ENCODE measurements around the gene NNMT. TPM values are rescaled to one million over a fixed set of nuclear protein-coding genes. Genes with fewer than 3 reads are reported as not detected.

The NNMT gene
- total RNA-seq, 1 experiment from 2014 or later: not detected

DNA sequence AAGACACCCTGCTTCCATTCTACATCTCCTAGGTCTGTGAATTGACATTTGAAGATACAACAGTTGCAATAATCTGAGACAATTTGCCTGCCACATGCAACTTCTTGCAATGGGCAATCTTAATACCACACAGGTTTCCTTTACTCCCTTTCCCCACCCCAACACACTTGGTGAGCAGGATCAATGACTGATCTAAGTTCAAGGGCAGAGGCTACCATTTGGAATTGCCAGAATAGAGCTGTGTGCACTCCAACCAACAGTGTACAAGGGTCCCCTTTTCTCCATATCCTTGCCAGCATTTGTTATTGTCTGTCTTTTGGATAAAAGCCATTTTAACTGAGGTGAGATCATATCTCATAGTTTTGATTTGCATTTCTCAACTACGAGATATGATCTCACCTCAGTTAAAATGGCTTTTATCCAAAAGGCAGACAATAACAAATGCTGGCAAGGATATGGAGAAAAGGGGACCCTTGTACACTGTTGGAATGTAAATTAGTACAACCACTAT is 2.9 kb upstream of the NNMT start:
- no peaks in the 10 kb centered on the region for H3K79me2 ChIP-seq (ENCODE audit: insufficient read depth, low read length)
- H3K9me3 ChIP-seq (ENCODE audit: control insufficient read depth in 1 of 2, insufficient read depth in 1 of 2, low read depth in 1 of 2, low read length in 2 of 2): no peaks in the 10 kb centered on the region
- no peak overlapping the region for H3K27ac ChIP-seq (ENCODE audit: low read depth, low read length)
- intact Hi-C loops (cut with micrococcal nuclease): no loop called here
- RAD21 ChIA-PET (ENCODE audit: low non-redundant PET in 1 of 2, low total read pairs in 2 of 2, uncharacterized antibody in 2 of 2, unreplicated experiment in 2 of 2): no interaction called here
- peaks cover 17% of the 10 kb centered on the region; the same call in 1 of the 2 replicates for H3K27me3 ChIP-seq (ENCODE audit: insufficient read depth, low read length)
- H3K36me3 ChIP-seq (ENCODE audit: control insufficient read depth in 1 of 2, insufficient read depth in 2 of 2, low read length in 2 of 2): no peaks in the 10 kb centered on the region
- H3K4me3 ChIP-seq (replicated peaks in 1 of 2; ENCODE audit: low read depth in 1 of 2, low read length in 2 of 2): no peak overlapping the region
- TF ChIP-seq ELF1 (IDR thresholded peaks at IDR 0.05; ENCODE audit: borderline replicate concordance, low read depth) (no peak), SIN3A (IDR thresholded peaks at IDR 0.05; ENCODE audit: low read depth) (no peak), POLR2A (IDR thresholded peaks at IDR 0.05; ENCODE audit: borderline replicate concordance, extremely low read depth, insufficient read depth, insufficient read length) (no peak), RAD21 (IDR thresholded peaks at IDR 0.05; ENCODE audit: low read depth) (no peak), ZFX (IDR thresholded peaks at IDR 0.05) (no peak), JUND (IDR thresholded peaks at IDR 0.05) (no peak), POLR2AphosphoS5 (IDR thresholded peaks at IDR 0.05; ENCODE audit: low read depth, low read length) (no peak), CBX3 (IDR thresholded peaks at IDR 0.05; ENCODE audit: low read depth) (no peak), YY1 (IDR thresholded peaks at IDR 0.05; ENCODE audit: extremely low read depth, insufficient replicate concordance, low read depth, low read length) (no peak), FOSL1 (IDR thresholded peaks at IDR 0.05; ENCODE audit: low read depth) (no peak), EGR1 (IDR thresholded peaks at IDR 0.05; ENCODE audit: low read depth) (no peak), ZNF274 (IDR thresholded peaks at IDR 0.05; ENCODE audit: low read depth, low read length) (no peak), SP1 (IDR thresholded peaks at IDR 0.05; ENCODE audit: low read depth) (no peak)
- TF ChIP-seq, protein P1, sequence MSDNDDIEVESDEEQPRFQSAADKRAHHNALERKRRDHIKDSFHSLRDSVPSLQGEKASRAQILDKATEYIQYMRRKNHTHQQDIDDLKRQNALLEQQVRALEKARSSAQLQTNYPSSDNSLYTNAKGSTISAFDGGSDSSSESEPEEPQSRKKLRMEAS (IDR thresholded peaks at IDR 0.05): no peak
- no peaks in the 10 kb centered on the region for H4K20me1 ChIP-seq (ENCODE audit: insufficient read depth)
- no peak for ATAC-seq
- CTCF ChIA-PET: interaction anchor here (1.3 kb wide), 1 partner anchor 12 kb away, joined by 4 read pairs; no protein-coding TSS in a partner anchor
- H2AFZ ChIP-seq (ENCODE audit: low read depth, low read length, poor library complexity, severe bottlenecking): no peak overlapping the region
- H3K4me2 ChIP-seq (ENCODE audit: low read length): no peak overlapping the region
- H3K4me1 ChIP-seq (ENCODE audit: control insufficient read depth in 1 of 2, insufficient read depth in 2 of 2, low read length in 2 of 2): no peaks in the 10 kb centered on the region
- POLR2A ChIA-PET: no interaction called here
- no TSS peak for BruUV-seq (replicated peaks)
- no peak overlapping the region for H3K9ac ChIP-seq (ENCODE audit: low read length)
- no peak for DNase-seq (ENCODE audit: low read depth, low spot score)
- no peaks in the 10 kb centered on the region for H3K9me2 ChIP-seq (ENCODE audit: insufficient read depth)

Measured in HCT116 (cell line).